Activated T-cell treated with anti-CD3 and anti-CD28 coated beads, Interleukin-2, amount 50 U/mL, for 1 hour (primary cell): ENCODE results near the gene EEF2.
"Not testable (repeated sequence)": the region's sequence is repeated elsewhere in the genome, so short reads cannot be mapped to it uniquely, and the experiment has no call there.

Experiments used
- DNase-seq: peaks from one replicate; pipeline ENCODE4 v3.0.0-alpha.2; 2020

EEF2 gene

DNA sequence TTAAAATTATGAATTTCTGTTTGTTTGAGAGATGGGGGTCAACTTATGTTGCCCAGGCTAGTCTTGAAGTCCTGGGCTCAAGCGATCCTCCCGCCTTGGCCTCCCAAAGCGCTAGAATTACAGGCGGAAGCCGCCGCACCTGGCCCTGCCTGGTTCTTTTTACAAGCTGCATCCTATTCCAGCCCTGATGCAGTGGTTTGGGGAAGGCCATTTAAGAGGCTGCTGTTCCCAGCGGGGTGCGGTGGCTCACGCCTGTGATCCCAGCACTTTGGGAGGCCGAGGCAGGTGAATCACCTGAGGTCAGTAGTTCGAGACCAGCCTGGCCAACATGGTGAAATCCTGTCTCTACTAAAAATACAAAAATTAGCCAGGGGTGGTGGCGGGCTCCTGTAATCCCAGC is 17.3 kb downstream of the EEF2 start:
- DNase-seq, result not testable (repeated sequence)

GRCh38 chr19:3966051-3967017 is 18.9 kb downstream of the EEF2 start:
- no peak for DNase-seq

DNA sequence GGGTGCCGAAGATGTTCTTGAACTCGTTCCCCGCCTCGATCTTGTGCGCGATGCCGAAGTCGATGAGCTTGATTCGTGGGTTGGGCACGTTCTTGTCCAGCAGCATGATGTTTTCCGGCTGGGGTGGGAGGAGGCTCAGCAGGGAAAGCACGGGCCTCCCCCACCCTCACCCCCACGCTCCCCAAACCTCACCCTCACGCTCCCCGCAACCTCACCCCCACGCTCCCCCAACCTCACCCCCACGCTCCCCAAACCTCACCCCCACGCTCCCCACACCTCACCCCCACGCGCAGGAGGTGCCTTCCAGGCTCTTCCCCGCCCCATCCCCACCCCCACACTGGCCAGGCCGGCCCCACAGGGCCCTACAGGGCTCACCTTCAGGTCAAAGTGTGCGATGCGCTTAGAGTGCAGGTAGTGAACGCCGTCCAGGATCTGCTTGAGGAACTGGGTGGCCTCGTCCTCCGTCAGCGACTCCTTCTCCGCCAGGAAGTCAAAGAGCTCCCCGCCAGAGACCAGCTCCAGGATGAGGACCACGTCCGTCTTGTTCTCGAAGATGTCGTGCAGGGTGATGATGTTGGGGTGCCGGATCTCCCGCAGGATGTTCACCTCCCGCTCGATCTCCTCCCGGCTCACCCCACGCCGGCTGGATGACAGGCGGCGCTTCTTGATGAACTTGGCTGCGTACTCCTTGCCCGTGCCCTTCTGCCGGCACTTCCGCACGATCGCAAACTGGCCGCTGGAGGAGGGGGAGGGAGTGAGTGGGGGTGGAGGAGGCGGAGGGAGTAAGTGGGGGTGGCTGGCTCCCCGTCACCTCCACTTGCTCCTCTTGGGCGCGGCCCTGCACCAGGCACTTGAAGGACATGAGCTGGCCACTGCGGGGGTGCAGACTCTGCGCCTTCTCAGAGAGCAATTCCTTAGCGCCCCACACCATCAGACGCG is 20.7 kb downstream of the EEF2 start:
- no peak for DNase-seq

- no peak for DNase-seq
Observed at GRCh38 chr19:3963458-3964255, 21.6 kb downstream of the EEF2 start.

DNA sequence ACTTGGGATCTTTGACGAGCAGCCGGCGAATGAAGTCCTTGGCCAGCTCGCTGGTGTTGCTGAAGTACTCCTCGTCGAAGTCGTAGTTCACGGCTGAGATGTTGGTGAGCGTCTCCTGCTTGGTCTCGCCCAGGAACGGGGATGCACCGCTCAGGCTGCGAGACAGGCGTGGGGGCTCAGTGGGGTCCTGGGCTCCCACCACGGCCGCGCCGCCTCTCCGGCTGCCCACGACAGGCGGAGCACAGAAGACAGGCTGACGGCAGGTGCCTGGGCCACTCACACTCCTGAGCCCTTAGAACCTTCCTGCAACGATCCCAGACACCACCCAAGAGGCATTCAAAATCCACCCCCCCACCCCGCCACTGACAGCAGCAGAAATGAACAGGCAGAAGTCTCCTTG is 24.3 kb downstream of the EEF2 start:
- no peak for DNase-seq

GRCh38 chr19:3959766-3960131 is 25.5 kb downstream of the EEF2 start:
- no peak for DNase-seq

DNA sequence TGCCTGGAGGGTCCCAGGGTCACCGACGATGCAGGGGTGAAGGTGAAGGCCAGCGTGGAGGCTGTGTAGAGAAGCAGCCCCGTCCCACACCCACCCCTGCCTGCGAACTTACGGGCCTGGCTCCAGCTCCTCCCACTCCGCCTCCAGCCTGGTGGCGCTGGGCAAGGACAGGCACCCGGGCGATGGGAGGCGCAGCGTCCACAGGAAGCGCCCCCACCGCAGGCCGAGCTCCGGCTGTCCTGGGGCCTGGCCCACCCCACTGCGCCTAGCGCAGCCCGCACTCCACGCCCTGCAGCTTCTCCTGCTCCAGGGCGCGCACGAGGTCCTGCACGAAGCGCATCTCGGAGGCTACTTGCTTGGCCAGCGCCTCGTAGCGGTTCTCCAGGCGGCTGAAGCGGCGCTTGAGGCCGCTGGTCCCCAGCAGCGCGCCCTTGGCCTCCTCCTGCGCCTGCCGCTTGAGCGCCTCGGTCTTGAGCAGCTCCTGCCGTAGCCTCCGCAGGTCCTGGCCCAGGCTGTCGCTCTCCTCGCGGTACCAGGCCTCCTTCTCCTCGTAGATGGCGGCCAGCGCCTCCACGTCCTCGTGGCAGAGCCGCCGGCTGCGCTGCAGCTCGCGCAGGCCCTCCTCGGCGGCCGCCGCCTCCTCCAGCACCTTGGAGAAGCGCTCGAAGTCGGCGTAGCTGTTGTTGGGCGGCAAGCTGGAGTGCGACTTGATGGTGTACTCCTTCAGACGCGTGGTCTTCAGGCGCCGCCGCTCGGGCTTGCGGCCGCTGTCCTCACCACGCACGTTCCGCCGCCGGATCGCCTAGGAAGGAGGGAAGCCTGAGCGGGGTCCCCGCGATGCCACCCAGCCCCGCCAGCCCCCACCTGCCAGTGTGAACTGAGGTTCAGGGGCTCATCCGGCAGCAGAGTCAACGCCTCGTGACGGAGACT is 26.2 kb downstream of the EEF2 start:
- DNase-seq, result no peak

- no peak for DNase-seq
Observed at GRCh38 chr19:3955688-3956087, 29.6 kb downstream of the EEF2 start.

- not testable (repeated sequence) for DNase-seq
Observed at GRCh38 chr19:3955276-3955675, 30.0 kb downstream of the EEF2 start.

- no peak for DNase-seq
Observed at GRCh38 chr19:3954107-3954506, 31.2 kb downstream of the EEF2 start.

DNA sequence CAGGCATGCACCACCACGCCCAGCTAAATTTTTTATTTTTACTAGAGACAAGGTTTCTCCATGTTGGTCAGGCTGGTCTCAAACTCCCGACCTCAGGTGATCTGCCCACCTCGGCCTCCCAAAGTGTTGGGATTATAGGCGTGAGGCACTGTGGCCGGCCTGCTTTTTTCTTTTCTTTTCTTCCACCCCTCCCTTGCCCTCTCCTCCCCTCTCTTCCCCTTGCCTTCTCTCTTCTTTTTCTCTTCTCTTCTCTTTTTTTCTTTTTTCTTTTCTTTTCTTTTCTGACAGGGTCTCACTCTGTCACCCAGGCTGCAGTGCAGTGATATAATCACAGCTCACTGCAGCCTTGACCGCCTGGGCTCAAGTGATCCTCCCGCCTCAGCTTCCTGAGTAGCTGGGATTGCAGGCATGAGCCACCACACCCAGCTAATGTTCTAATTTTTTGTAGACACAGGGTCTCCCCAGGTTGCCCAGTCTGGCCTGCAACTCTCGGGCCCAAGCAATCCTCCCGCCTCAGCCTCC is 32.4 kb downstream of the EEF2 start:
- not testable (repeated sequence) for DNase-seq

GRCh38 chr19:3950871-3951861 is 34.1 kb downstream of the EEF2 start:
- no peak for DNase-seq

GRCh38 chr19:3949997-3950859 is 35.0 kb downstream of the EEF2 start:
- DNase-seq, result no peak

DNA sequence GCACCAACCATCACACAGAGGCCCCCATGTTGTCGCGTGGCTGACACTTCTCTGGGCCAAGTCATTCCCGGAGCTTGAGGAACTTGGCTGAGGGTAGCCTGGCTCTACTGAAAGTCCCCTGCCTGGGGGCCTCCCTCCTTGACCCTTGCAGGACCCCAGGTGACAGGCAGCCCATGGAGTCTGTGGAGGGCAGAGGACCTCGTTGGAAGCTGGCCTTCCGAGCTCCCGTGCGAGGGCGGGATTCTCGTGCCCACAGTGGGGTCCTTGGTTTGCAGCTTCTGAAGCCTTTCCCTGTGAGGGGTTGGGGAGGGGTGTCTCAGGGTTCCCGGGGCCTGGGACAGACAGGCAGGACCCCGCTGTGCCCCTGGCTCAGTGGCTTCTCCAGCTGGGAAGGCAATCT is 36.0 kb downstream of the EEF2 start:
- DNase-seq, result no peak

GRCh38 chr19:3947316-3947933 is 37.8 kb downstream of the EEF2 start:
- not testable (repeated sequence) for DNase-seq

- DNase-seq, result no peak
Observed at GRCh38 chr19:3945838-3946237, 39.4 kb downstream of the EEF2 start.

DNA sequence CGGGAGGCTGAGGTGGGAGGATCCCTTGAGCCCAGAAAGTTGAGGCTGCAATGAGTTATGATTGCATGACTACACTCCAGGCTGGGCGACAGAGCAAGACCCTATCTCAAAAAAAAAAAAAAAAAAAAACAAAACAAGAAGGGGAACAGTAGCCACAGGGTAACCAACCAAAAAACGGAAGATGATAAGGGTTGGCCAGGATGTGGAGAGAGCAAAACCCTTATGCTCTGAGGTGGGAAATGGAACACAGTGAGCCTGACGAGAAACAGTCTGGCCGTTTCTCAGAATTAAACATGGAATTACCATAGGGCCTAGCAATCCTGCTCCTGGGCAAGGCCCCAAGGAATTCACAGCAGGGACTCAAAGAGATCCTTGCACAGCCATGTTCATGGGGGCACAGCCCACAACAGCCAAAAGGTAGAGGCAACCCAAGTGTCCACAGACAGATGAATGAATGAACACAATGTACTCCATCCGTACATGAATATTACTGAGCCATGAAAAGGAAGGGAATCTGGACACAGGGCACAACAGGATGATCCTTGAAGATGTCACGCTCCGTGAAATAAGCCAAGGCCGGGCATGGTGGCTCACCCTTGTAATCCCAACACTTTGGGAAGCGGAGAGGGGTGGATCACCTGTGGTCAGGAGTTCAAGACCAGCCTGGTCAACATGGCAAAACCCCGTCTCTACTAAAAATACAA is 41.1 kb downstream of the EEF2 start:
- DNase-seq, result no peak
